Esophagus squamous epithelium (tissue), 5 donors: ENCODE data around the gene RFWD3. TPM values are rescaled to one million over a fixed set of nuclear protein-coding genes. Genes with fewer than 3 reads are reported as not detected.

Experiments
- DNase-seq: peaks from one replicate; lab custom pipeline; 2025; lab: John Stamatoyannopoulos, UW
- H3K27ac ChIP-seq, 4 donors: fragments of 200-600 bp; sonication (generic); one replicate each; pipeline ENCODE4 v1.5.1; 2016 to 2019; ENCODE audit warnings: mild to moderate bottlenecking in 1 of 4
- H3K27me3 ChIP-seq, 4 donors: fragments of 200-600 bp; sonication (generic); 1 replicate in 3 of 4; 2 replicates in 1 of 4; pipeline versions ENCODE4 v1.5.1 to v1.6.0; 2017 to 2021; ENCODE audit warnings: antibody characterized with exemption in 1 of 4
- H3K36me3 ChIP-seq, 3 donors: fragments of 200-600 bp; sonication (generic); one replicate each; pipeline ENCODE4 v1.5.1; 2016 to 2019
- H3K4me1 ChIP-seq, 3 donors: fragments of 200-600 bp; sonication (generic); one replicate each; pipeline ENCODE4 v1.5.1; 2017 to 2019
- H3K4me3 ChIP-seq, 4 donors: fragments of 200-600 bp; sonication (generic); 1 replicate in 3 of 4; 2 replicates in 1 of 4; pipeline ENCODE4 v1.5.1; 2016 to 2019; ENCODE audit warnings: mild to moderate bottlenecking in 2 of 4, moderate library complexity in 1 of 4
- H3K9me3 ChIP-seq, 3 donors: fragments of 200-600 bp; sonication (generic); one replicate each; pipeline ENCODE4 v1.5.1; 2016 to 2019
- CTCF ChIP-seq, 6 experiments: fragments of 450-650 bp in 4 of 6; fragments of 200-600 bp in 2 of 6; sonication (generic) in 2 of 6; IDR thresholded peaks; one replicate each; pipeline ENCODE4 v1.5.1; 2016 to 2019; ENCODE audit warnings: antibody characterized with exemption in 6 of 6, mild to moderate bottlenecking in 4 of 6, moderate library complexity in 4 of 6
- POLR2A ChIP-seq, 4 donors: fragments of 450-650 bp; IDR thresholded peaks; one replicate each; pipeline ENCODE4 v1.6.1; 2017; ENCODE audit warnings: antibody characterized with exemption in 4 of 4, mild to moderate bottlenecking in 4 of 4, moderate library complexity in 3 of 4
- WGBS, 2 donors: methylation state at CpG; one replicate each; pipeline ENCODE4 v1.1.5; 2018; 5-methylcytosine and 5-hydroxymethylcytosine counted together
- intact Hi-C: fragments of 100-400 bp; cut with DNase I; formaldehyde crosslinking; loops from one replicate; pipeline ENCODE4 v1.15.0; 2022
- total RNA-seq, 4 donors: library from RNA; depleted of rRNA; stranded (reverse); fragments of >200 nt; gene quantifications; one replicate each; pipeline ENCODE4 v1.1.0, GENCODE V29; 2016
- donor health status: DM: yes; HTN: yes; CAD: no.

Gene RFWD3
- total RNA-seq, 4 donors from 2014 or later = 10.1 to 35.2 (median 16.7) TPM

DNA sequence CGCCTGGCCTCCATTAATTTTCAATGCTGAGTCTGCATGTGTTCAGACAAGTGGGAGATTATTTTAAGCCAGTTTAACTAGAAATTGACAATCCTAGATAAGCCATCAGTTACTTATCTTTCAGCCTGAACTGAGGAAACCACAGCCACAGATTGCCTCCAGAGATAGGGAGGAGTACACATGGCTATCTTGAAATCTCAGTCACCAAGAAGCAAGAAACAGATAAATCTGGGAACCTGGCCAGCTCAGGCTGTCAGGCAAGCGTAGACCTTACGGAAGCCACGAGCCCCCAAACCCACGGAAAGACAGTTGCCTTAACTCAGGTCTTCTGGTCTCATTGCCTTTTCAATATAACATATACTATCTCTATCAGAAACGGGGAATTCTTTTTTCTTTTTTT, 57.7 kb downstream of the RFWD3 start:
- no peaks in the 10 kb centered on the region for H3K9me3 ChIP-seq
- no peak for DNase-seq
- H3K36me3 ChIP-seq = no peaks in the 10 kb centered on the region
- 68 to 83% methylated on average over 6 of the region's 6 CpGs for WGBS, 2 donors
- TF ChIP-seq POLR2A (IDR thresholded peaks at IDR 0.05) (no peak), CTCF (IDR thresholded peaks at IDR 0.05) (no peak)
- H3K27me3 ChIP-seq = no peaks in the 10 kb centered on the region
- H3K27ac ChIP-seq = no peak overlapping the region
- H3K4me3 ChIP-seq = no peak overlapping the region
- peaks cover 11 to 31% (median 27%) of the 10 kb centered on the region in 3 donors for H3K4me1 ChIP-seq
- intact Hi-C loops = no loop called here

DNA sequence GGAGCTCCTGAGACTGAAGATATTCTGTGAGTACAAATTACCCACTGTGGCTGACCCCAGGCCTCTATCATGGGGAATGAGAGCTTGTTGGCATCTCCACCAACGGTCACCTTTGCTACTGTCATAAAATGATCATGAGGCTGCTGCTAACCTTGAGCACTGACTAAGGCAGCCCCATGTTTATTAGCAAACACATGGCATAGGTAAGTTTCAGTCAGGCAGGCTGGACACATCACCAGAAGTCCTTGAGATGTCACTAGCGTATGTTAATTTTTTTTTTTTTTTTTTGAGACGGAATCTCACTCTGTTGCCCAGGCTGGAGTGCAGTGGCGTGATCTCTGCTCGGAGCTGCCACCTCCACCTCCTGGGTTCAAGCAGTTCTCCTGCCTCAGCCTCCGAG, 58.3 kb downstream of the RFWD3 start:
- no peak for TF ChIP-seq CTCF (IDR thresholded peaks at IDR 0.05)
- TF ChIP-seq POLR2A (IDR thresholded peaks at IDR 0.05) = no peak
- WGBS, 2 donors = 82 to 91% methylated on average over 6 of the region's 6 CpGs
- peaks cover 11 to 37% (median 29%) of the 10 kb centered on the region in 3 donors for H3K4me1 ChIP-seq
- H3K27me3 ChIP-seq = no peaks in the 10 kb centered on the region
- intact Hi-C loops = no loop called here
- peak overlapping the region in 1 of 4 donors; percentile 95 for H3K27ac ChIP-seq
- H3K36me3 ChIP-seq = no peaks in the 10 kb centered on the region
- H3K4me3 ChIP-seq = no peak overlapping the region
- H3K9me3 ChIP-seq = no peaks in the 10 kb centered on the region
- DNase-seq = no peak

- H3K36me3 ChIP-seq = no peaks in the 10 kb centered on the region
- H3K9me3 ChIP-seq = no peaks in the 10 kb centered on the region
- peak overlapping the region in 1 of 4 donors; percentile 83 for H3K4me3 ChIP-seq
- peak overlapping the region; percentile 94 to 96 (median 96) for H3K27ac ChIP-seq
- no peak for DNase-seq
- intact Hi-C loops = no loop called here
- H3K4me1 ChIP-seq = peaks cover 11 to 41% (median 29%) of the 10 kb centered on the region in 3 donors
- TF ChIP-seq POLR2A (IDR thresholded peaks at IDR 0.05) (no peak), CTCF (IDR thresholded peaks at IDR 0.05) (no peak)
- H3K27me3 ChIP-seq = no peaks in the 10 kb centered on the region
- 67 to 85% methylated on average over 5 of the region's 6 CpGs for WGBS, 2 donors
These were observed 58.7 kb downstream of the RFWD3 start for GRCh38 chr16:74607962-74608356.

GRCh38 chr16:74607310-74607961, 59.2 kb downstream of the RFWD3 start:
- DNase-seq = no peak
- H3K36me3 ChIP-seq = no peaks in the 10 kb centered on the region
- H3K9me3 ChIP-seq = no peaks in the 10 kb centered on the region
- TF ChIP-seq POLR2A (IDR thresholded peaks at IDR 0.05) (no peak), CTCF (IDR thresholded peaks at IDR 0.05) (no peak)
- intact Hi-C loops = no loop called here
- peak overlapping the region; percentile 80 to 93 (median 88) for H3K4me3 ChIP-seq
- peaks cover 11 to 47% (median 30%) of the 10 kb centered on the region in 3 donors for H3K4me1 ChIP-seq
- no peaks in the 10 kb centered on the region for H3K27me3 ChIP-seq
- WGBS, 2 donors = 20 to 26% methylated on average over 12 to 14 of the region's 14 CpGs
- peak overlapping the region; percentile 94 to 96 (median 96) for H3K27ac ChIP-seq

DNA sequence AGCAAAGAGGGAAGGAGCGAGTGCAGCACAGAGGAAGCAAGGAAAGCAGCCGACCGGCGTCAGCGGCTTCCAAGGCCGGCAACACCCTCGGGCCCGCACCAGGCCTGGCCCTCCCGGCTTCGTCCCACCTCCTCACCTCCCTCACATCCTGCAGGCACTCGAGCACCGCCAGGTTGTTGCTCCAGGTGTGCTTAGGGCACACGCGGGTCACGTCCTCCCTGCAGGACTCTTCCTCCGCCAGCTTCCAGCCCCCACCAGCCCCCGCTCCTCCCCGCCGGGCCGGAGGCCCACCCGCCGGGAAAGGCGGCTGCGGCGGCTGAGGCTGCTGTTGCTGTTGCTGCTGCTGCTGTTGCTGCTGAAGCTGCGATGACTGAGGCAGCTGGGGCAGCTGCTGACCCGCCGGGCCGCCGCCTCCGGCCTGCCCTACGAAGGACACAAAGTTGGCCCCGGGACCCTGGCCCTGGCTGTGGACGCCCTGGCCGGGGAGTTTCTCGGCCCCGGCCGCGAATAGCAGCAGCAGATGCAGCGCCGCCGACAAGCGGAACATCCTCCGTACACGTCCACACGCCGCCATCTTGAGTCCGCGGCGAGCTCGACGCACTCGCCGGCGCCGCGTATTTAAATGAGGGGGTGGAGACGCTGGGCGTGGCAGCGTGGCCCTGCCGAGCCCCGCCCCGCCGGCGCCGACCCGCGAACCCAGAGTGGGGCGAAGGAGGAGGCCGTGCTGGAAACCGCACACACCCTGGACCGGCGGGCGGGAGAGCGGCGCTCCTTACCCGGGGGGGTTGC, 60.0 kb downstream of the RFWD3 start, which contains the start of gene GLG1:
Gene GLG1 (minus strand): TSS at position 594 of the 789 bp plus-strand sequence. CDS start 20 bp downstream, at position 574.
- intact Hi-C loops = no loop called here
- Histone ChIP-seq H3K27ac (peak within 1 kb of the TSS; percentile 94 to 96 (median 96)), H3K27me3 (no peaks in the 10 kb centered on the region), H3K4me1 (peaks cover 11 to 54% (median 32%) of the 10 kb centered on the region in 3 donors), H3K9me3 (no peaks in the 10 kb centered on the region), H3K36me3 (no peaks in the 10 kb centered on the region), H3K4me3 (peak within 1 kb of the TSS; percentile 80 to 93 (median 88))
- TF ChIP-seq CTCF (IDR thresholded peaks at IDR 0.05) (no peak), POLR2A (IDR thresholded peaks at IDR 0.05) (peak in 2 of 4 donors; percentile 87 to 88)
- 0 to 2% methylated on average over 9 to 16 of the region's 77 CpGs for WGBS, 2 donors
- peak; percentile 59 for DNase-seq
